ENCODE data around the gene SPIRE2.
"Not testable (repeated sequence)": the region's sequence is repeated elsewhere in the genome, so short reads cannot be mapped to it uniquely, and the experiment has no call there.

The SPIRE2 gene

GRCh38 chr16:89828199-89828869 is at the start of gene SPIRE2:
TSS of gene SPIRE2 (plus strand) at chr16:89828475. CDS start at chr16:89828551, 76 bp downstream.
- peak; percentile 38 for DNase-seq (ENCODE audit: low read depth)

DNA sequence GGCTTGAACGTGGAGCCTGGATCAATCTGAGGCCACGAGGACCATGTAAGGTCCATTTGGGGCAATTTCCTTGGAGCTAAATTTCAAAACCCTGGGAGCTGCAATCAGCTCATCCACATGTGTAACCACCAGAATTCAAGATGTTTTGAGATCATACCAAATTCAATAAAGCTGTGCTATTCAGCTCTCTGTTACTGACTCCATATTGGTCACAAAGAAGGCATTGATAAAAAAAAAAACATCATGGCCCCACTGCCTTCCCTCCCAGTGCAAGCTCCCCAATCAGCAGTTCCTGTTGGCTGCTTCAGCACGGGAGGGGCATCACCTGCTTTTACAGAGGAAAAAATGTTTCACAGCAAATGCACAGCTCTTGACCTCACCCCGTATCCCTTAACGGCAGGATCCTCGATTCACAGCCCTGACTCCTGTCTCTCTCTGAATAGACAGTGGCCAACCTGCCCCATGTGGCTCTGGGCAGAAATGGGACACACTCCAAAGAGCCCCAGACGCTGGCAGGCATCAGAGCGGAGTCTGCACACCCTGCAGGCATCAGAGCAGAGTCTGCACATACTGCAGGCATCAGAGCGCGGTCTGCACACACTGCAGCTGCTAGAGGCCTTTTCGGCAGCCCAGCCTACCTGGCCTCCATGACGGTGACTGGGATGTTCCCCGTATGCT is 48.9 kb upstream of the SPIRE2 start:
- DNase-seq (ENCODE audit: low read depth) = no peak

DNA sequence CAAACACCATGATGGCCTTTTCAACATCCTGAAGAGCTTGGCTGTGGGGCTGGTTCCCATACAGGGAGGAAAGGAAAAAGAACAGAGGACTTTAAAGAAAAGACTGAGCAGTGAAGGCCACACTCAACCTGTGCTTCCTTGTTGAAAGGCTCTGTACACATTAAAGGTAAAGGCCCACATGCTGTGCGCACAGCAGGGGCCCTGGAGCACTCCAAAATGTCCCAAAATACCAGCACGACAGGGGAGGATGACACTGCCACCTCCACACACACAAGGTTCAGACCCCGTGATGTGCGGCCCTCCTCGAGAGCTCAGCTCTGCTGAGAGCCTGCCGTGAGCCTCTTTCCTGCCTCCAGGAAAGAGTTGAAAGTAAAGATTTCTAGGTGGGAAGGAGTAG is 48.4 kb upstream of the SPIRE2 start:
- no peak for DNase-seq (ENCODE audit: low read depth)

DNA sequence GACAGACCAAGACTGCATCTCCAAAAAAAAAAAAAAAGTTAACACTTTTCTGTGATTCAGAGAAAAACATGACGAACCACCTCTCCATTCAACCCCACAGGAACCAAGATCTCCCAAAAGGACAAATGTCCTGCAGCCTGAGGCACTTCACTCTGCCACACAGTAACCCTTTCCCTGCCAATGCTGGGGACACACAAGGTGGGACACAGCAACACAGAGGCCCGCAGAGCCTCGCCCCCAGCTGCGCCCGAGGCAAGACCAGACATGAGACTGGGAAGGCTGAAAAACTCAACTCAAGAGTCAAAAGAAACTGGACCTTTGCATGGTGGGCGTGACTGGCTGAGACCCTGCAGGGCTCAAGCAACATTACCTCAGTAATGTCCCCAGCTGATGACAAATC is 45.8 kb upstream of the SPIRE2 start:
- DNase-seq (ENCODE audit: low read depth) = no peak

DNA sequence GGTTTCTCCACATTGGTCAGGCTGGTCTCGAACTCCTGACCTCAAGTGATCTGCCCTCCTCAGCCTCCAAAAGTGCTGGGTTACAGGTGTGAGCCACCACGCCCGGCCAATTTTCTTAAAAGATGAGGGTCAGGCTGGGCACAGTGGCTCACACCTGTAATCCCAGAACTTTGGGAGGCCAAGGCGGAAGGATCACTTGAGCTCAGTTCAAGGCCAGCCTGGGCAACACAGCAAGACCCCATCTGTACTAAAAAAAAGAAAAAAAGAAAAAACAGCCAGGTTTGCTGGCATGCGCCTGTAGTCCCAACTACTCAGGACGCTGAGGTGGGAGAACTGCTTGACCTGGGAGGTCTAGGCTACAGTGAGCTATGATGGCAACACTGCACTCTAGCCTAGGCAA is 44.3 kb upstream of the SPIRE2 start:
- not testable (repeated sequence) for DNase-seq (ENCODE audit: low read depth)

DNA sequence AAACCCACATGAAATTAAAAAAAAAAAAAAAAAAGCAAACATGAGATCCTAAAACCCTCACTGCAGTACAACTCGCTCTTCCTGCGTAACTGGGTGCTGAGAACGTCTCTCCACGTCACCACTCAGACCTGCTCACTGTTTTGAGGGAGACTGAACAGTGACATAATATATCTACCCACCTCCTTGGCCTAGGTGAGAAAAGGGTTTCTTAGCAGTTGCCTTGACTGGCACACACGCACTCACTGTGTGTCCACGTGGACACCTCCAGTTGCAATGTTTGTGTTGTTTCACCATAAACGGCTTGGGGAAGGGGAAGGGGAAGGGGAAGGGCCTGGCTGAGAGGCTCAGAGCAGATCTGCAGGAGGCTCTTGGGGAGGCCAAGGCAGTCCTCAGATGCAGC is 43.9 kb upstream of the SPIRE2 start:
- DNase-seq (ENCODE audit: low read depth) = no peak

GRCh38 chr16:89785523-89786155 is 42.6 kb upstream of the SPIRE2 start:
- DNase-seq (ENCODE audit: low read depth) = no peak

DNA sequence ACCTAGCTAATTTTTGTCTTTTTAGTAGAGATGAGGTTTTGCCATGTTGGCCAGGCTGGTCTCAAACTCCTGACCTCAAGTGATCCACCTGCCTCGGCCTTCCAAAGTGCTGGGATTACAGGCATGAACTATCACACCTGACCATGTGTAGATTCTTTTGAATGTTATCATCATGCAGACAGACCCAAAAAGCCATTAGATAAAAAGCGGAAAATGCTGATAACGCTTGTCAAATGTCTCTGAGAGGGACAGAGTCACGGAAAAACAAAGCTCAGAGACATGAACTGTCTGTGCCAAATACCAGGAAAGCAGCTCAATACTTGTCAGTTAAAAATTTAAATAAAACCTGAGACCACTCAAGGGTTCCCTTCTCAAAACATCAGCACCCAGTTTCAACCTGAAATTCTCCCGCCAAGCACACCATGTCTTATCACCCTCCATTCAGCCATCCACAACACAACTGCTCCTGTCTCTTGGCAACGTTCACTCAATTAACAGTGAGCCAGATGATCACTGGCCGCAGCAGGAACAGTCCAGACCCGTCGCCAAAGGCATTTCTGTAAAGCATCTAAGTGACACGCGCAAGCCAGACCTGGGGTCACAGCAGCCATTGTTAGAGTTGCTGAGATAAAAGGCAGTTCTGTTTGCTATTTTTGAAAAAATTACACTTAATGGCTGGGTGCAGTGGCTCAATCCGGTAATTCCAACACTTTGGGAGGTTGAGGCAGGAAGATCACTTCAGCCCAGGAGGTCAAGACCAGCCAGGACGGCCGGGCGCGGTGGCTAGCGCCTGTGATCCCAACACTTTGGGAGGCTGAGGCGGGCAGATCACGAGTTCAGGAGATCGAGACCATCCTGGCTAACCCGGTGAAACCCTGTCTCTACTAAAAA is 41.6 kb upstream of the SPIRE2 start:
- DNase-seq (ENCODE audit: low read depth) = no peak

- DNase-seq (ENCODE audit: low read depth) = no peak
Observed at GRCh38 chr16:89787365-89787805, 40.9 kb upstream of the SPIRE2 start.

GRCh38 chr16:89791278-89791995 is 36.8 kb upstream of the SPIRE2 start:
- no peak for DNase-seq (ENCODE audit: low read depth)

DNA sequence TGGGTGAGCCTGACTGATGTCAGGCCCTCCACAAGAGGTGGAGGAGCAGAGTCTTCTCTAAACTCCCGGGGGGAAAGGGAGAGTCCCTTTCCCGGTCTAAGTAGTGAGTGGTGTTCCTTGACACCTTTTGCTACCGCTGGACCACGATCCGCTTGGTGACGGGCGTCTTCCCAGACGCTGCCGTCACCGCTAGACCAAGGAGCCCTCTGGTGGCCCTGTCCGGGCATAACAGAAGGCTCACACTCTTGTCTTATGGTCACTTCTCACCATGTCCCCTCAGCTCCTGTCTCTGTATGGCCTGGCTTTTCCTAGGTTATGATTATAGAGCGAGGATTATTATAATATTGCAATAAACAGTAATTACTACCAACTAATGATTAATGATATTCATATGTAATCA is 35.2 kb upstream of the SPIRE2 start:
- DNase-seq (ENCODE audit: low read depth) = not testable (repeated sequence)

DNA sequence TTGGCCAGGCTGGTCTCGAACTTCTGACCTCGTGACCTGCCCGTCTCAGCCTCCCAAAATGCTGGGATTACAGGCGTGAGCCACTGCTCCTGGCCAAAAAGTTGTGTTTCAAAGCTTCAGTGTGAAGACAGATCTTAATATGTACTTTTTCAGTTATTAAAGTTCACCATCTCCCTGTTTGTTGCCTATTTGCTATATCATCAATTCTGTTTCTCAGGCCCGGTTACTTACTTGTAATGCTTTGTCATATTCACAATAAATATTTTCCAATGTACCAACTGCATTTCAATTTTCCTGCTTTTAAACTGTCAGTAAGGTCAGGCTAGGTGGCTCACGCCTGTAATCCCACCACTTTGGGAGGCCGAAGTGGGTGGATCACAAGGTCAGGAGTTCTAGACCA is 34.3 kb upstream of the SPIRE2 start:
- DNase-seq (ENCODE audit: low read depth) = no peak

DNA sequence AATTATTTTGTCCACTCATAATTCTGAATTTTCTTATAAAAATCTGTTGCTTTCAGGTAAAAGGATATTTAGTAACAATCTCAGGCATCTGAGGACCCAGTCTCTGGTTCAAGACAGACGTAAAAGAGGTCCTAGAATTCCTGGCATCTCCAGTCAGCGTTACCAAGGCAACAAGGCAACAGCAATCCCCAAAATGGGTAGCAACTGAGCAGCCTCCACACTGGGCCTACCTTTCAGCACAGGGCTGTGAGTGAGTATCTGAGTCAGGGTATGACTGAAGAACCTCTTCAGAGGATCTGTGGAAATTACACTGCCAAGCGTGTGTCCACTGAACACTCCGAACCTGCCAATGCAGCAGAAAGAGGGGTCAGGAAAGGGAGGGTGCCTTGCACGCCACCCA is 32.6 kb upstream of the SPIRE2 start:
- DNase-seq (ENCODE audit: low read depth) = no peak

DNA sequence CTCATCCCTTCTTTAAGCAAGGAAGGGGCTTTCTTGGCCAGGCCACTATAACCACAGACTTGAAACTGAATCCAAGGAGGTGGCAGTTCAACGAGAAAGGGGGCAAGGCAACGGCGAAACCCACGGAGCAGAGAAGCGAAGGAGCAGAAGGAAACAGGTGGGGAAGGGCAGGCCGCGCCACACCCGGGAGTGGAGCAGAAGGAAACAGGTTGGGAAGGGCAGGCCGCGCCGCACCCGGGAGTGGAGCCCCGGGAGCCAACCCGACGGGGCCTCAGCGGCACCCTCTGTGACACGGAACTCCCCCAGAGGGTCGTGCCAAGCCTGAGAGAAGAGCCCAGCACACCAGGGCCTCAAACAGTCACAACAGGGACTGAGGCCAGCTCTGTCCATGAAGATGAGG is 32.2 kb upstream of the SPIRE2 start:
- no peak for DNase-seq (ENCODE audit: low read depth)

GRCh38 chr16:89798126-89798525 is 30.1 kb upstream of the SPIRE2 start:
- no peak for DNase-seq (ENCODE audit: low read depth)

DNA sequence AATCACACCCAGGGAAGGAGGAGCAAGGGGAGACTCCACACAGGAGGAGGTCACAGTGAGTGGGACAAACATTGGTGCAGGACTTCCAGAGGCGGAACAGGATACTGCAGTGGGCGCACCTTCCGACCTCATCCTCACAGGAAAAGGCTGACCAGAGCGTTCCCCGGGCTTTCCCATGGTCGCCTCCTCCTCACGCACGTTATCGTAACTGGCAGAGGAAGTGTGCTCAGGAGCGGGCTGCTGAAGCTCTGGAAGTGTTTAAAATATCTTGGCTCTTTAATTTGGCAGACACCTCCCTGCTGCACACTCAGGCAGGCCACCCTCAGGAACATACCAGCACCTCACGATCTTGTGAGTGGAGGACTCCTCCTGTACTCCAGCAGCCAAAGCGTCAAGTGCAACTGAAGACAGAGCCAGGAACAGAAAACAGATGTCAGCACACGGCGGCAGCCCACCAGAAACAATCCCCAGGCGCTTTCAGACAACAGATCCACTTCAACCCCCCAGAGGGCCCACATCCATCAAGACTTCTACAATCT is 29.4 kb upstream of the SPIRE2 start:
- no peak for DNase-seq (ENCODE audit: low read depth)

DNA sequence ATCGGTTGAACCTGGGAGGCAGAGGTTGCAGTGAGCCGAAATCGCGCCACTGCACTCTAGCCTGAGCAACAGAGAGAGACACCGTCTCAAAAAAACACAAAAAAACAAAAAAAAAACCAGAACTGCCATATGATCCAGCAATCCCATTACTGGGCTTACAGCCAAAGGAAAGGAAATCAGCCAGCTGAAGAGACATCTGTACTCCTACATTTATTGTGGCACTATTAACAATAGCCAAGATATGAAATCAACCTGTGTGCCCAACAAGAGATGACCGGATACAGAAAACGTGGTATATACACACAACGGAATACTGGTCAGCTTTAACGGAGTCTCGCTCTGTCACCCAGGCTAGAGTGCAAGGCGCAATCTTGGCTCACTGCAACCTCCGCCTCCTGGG is 26.5 kb upstream of the SPIRE2 start:
- DNase-seq (ENCODE audit: low read depth) = no peak

- no peak for DNase-seq (ENCODE audit: low read depth)
Observed at GRCh38 chr16:89805136-89805905, 23.0 kb upstream of the SPIRE2 start.

DNA sequence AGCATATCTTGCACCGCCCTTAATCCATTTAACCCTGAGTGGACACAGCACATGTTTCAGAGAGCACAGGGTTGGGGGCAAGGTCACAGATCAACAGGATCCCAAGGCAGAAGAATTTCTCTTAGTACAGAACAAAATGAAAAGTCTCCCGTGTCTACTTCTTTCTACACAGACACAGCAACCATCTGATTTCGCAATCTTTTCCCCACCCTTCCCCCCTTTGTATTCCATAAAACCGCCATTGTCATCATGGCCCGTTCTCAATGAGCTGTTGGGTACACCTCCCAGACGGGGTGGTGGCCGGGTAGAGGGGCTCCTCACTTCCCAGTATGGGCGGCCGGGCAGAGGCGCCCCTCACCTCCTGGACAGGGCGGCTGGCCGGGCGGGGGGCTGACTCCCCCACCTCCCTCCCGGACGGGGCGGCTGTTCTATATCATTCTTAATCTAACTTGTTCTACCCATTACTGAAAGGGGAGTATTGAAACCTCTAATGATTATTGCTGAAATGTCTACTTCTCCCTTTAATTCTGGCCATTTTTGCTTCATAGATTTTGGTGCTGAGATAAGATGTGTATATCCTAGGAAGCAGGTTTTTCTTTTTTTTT is 21.6 kb upstream of the SPIRE2 start:
- DNase-seq (ENCODE audit: low read depth) = not testable (repeated sequence)

DNA sequence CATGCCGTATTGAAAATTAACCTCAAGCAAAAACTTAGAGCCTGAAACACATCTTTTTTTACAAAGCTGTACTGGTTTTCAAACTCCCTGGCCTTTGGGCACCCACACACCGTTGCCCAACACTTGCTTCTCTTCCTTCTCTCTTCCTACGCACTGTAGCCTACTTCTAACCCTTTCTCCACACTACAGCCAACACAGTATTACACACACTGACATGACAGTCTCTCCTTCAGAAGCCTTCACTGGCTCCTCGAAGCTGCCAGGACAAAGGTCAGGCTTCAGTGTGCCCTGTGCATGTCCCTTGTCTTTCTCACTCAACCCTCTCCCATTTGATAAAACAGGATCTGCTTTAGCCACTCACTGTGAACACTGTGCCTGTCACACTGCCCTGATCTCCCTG is 19.8 kb upstream of the SPIRE2 start:
- no peak for DNase-seq (ENCODE audit: low read depth)

All from stimulated activated CD8-positive, alpha-beta memory T cell treated with anti-CD3 and anti-CD28 coated beads, Interleukin-15, amount 100 ng/mL, for 24 hours (primary cell).